ENCODE data around the gene ACO2. TPM values are rescaled to one million over a fixed set of nuclear protein-coding genes. Genes with fewer than 3 reads are reported as not detected.

ACO2 gene
- total RNA-seq, 6 experiments from 2014 or later: 72.3 to 87.4 (median 78.7) TPM

DNA sequence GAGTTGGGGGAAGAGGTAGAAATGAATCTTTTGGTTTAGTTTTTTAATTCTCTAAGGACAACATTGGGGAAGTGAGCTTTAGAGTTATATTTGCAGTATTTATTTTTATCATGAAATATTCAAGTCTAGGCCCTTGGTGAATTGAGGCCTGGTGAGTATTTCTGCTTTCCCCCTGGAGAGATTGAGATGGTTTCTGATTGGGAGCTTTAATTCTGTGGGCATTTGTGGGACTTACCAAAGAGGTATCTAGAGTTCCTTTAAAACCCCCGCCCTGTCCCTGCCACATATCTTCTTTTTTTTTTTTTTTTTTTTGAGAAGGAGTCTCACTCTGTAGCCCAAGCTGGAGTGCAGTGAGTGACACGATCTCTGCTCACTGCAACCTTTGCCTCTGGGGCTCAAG, 9.6 kb downstream of the ACO2 start:
- Mint-ChIP-seq H3K4me1 (ENCODE audit: low read depth) (peaks cover 52% of the 10 kb centered on the region), H3K4me3 (no peak overlapping the region), H3K36me3 (ENCODE audit: low read depth) (no peaks in the 10 kb centered on the region), H3K9me3 (no peaks in the 10 kb centered on the region), H3K27ac (no peak overlapping the region), H3K27me3 (ENCODE audit: insufficient read depth) (no peaks in the 10 kb centered on the region)
- TF ChIP-seq CTCF (IDR thresholded peaks at IDR 0.05): no peak
- no peak for DNase-seq

DNA sequence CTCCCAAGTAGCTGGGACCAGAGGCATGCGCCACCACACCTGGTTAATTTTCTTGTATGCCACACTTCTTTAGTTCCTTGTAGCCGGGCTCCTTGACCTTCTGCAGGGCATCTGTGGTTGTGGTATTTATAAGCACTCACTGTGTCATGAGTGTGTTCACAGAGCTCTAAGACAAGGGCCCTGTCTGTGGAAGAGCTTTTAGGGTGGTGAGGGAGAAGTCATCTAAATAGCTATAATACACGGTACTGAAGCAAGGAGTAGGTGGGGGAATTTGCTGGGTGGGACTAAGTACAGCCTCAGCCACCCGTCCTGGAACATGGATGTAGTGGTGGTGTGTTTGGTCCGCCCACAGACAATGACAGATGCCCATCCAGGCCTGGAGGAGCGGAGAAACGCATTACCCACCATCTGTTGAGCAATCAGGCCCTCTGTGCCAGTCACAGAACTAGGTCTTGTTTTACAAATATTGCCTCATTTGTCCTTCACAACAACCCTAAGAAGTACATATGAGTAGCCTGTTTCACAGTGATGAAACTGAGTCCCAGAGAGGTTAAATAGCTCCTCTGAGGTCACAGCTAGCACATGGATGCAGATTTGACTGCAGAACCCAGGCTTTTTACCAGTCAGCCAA, 10.1 kb downstream of the ACO2 start:
- H3K27me3 Mint-ChIP-seq (ENCODE audit: insufficient read depth): no peaks in the 10 kb centered on the region
- H3K9me3 Mint-ChIP-seq: no peaks in the 10 kb centered on the region
- H3K4me1 Mint-ChIP-seq (ENCODE audit: low read depth): peaks cover 58% of the 10 kb centered on the region
- no peaks in the 10 kb centered on the region for H3K36me3 Mint-ChIP-seq (ENCODE audit: low read depth)
- DNase-seq: no peak
- H3K4me3 Mint-ChIP-seq: no peak overlapping the region; the same call in 1 of the 2 replicates
- peak overlapping the region; percentile 75 for H3K27ac Mint-ChIP-seq
- no peak for TF ChIP-seq CTCF (IDR thresholded peaks at IDR 0.05)

- peak; percentile 42 for TF ChIP-seq CTCF (IDR thresholded peaks at IDR 0.05)
- peak; percentile 64 for DNase-seq
- Mint-ChIP-seq H3K27ac (peak overlapping the region; percentile 75), H3K27me3 (ENCODE audit: insufficient read depth) (no peaks in the 10 kb centered on the region), H3K36me3 (ENCODE audit: low read depth) (no peaks in the 10 kb centered on the region), H3K9me3 (no peaks in the 10 kb centered on the region), H3K4me1 (ENCODE audit: low read depth) (peaks cover 59% of the 10 kb centered on the region), H3K4me3 (peak overlapping the region; percentile 62)
Observed at GRCh38 chr22:41479671-41480396, 10.9 kb downstream of the ACO2 start.

GRCh38 chr22:41480397-41480735, 11.4 kb downstream of the ACO2 start:
- H3K36me3 Mint-ChIP-seq (ENCODE audit: low read depth): no peaks in the 10 kb centered on the region
- TF ChIP-seq CTCF (IDR thresholded peaks at IDR 0.05): no peak
- H3K4me1 Mint-ChIP-seq (ENCODE audit: low read depth): peaks cover 59% of the 10 kb centered on the region
- no peaks in the 10 kb centered on the region for H3K27me3 Mint-ChIP-seq (ENCODE audit: insufficient read depth)
- no peaks in the 10 kb centered on the region for H3K9me3 Mint-ChIP-seq
- peak overlapping the region; percentile 62 for H3K4me3 Mint-ChIP-seq
- peak overlapping the region; percentile 75 for H3K27ac Mint-ChIP-seq
- DNase-seq: peak; percentile 74

GRCh38 chr22:41481131-41481830, 12.4 kb downstream of the ACO2 start:
- no peaks in the 10 kb centered on the region for H3K27me3 Mint-ChIP-seq (ENCODE audit: insufficient read depth)
- H3K36me3 Mint-ChIP-seq (ENCODE audit: low read depth): no peaks in the 10 kb centered on the region; the same call in 1 of the 2 replicates
- peak; percentile 60 for DNase-seq
- H3K27ac Mint-ChIP-seq: peak overlapping the region; percentile 75
- H3K4me1 Mint-ChIP-seq (ENCODE audit: low read depth): peaks cover 59% of the 10 kb centered on the region
- no peak for TF ChIP-seq CTCF (IDR thresholded peaks at IDR 0.05)
- H3K4me3 Mint-ChIP-seq: peak overlapping the region; percentile 13; the same call in 1 of the 2 replicates
- H3K9me3 Mint-ChIP-seq: no peaks in the 10 kb centered on the region

All from HFFc6 (cell line).